Measurements from ENCODE around the gene HHLA2. TPM values are rescaled to one million over a fixed set of nuclear protein-coding genes. Genes with fewer than 3 reads are reported as not detected.

HHLA2 gene
- total RNA-seq, 1 experiment from 2014 or later = not detected

DNA sequence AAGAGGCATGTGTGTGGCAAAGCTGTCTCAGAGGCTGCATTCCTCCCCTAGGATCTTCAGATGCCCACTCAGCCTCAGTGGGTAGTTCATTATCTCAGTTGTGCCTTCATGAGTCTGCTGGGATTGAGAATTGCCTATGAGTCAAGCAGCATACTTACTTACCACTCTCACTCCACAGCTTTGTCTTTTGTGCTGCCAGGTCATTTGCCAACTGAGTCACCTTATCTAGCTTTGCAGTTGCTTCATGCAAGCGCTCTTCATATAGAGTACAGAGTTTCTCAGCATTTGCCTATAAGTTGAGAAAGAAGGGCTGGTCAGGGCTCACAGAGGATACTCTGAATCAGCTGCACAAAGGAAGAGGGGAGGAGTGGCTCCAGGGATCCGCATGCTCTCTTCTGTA, 124.6 kb downstream of the HHLA2 start:
- Histone ChIP-seq H3K4me2 (ENCODE audit: low read length) (no peak overlapping the region), H4K20me1 (ENCODE audit: low read length) (no peaks in the 10 kb centered on the region), H2AFZ (ENCODE audit: low read length) (no peak overlapping the region), H3K9ac (ENCODE audit: low read length) (no peak overlapping the region), H3K27me3 (ENCODE audit: low read length) (no peaks in the 10 kb centered on the region), H3K9me2 (replicated peaks; ENCODE audit: low read length) (no peaks in the 10 kb centered on the region), H3K4me3 (ENCODE audit: low read length) (no peak overlapping the region), H3K4me1 (ENCODE audit: insufficient read depth, low read length) (peaks cover 6% of the 10 kb centered on the region; the same call in 1 of the 2 replicates), H3K27ac (ENCODE audit: low read length) (no peak overlapping the region), H3K36me3 (ENCODE audit: low read depth, low read length) (no peaks in the 10 kb centered on the region), H3K9me3 (ENCODE audit: low read length) (no peaks in the 10 kb centered on the region), H3K79me2 (ENCODE audit: low read length) (no peaks in the 10 kb centered on the region), H3F3A (ENCODE audit: low read length, unreplicated experiment) (no peaks in the 10 kb centered on the region)
- TF ChIP-seq EZH2 (IDR thresholded peaks at IDR 0.05; ENCODE audit: low read length, unreplicated experiment) (no peak), EZH2phosphoT487 (IDR thresholded peaks at IDR 0.05; ENCODE audit: borderline replicate concordance, low read length) (no peak)
- TF ChIP-seq, protein P1, sequence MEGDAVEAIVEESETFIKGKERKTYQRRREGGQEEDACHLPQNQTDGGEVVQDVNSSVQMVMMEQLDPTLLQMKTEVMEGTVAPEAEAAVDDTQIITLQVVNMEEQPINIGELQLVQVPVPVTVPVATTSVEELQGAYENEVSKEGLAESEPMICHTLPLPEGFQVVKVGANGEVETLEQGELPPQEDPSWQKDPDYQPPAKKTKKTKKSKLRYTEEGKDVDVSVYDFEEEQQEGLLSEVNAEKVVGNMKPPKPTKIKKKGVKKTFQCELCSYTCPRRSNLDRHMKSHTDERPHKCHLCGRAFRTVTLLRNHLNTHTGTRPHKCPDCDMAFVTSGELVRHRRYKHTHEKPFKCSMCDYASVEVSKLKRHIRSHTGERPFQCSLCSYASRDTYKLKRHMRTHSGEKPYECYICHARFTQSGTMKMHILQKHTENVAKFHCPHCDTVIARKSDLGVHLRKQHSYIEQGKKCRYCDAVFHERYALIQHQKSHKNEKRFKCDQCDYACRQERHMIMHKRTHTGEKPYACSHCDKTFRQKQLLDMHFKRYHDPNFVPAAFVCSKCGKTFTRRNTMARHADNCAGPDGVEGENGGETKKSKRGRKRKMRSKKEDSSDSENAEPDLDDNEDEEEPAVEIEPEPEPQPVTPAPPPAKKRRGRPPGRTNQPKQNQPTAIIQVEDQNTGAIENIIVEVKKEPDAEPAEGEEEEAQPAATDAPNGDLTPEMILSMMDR (conservative IDR thresholded peaks at IDR 0.05; ENCODE audit: low read depth, low read length) = no peak
- BruUV-seq (replicated peaks) = no TSS peak
- DNase-seq (peak; percentile 82), ATAC-seq (peak; percentile 84)
- intact Hi-C loops (cut with micrococcal nuclease) = no loop called here
- ChIA-PET CTCF (no interaction called here), POLR2A (ENCODE audit: unreplicated experiment) (interaction anchor here (0.6 kb wide), 1 partner anchor 66 kb away, joined by 3 read pairs; no protein-coding TSS in a partner anchor)

Other genes starting within 250 kb of the HHLA2 start
- gene CD47, start 205.5 kb upstream of the HHLA2 start, total RNA-seq (2014; rRNA removed) = 48.4 and 63.6 TPM in 2 replicates
- gene IFT57, start 74.1 kb upstream of the HHLA2 start, total RNA-seq (2014; rRNA removed) = 46.0 and 54.0 TPM in 2 replicates
- gene MYH15, start 214.0 kb downstream of the HHLA2 start, total RNA-seq (2014; rRNA removed) = 2.4 and 2.8 TPM in 2 replicates

All from PC-3 (cell line).